CD4-positive, alpha-beta T cell treated with Interleukin-17A for 1 hour (primary cell): ENCODE data around the gene CROCC2.

Experiments used
- DNase-seq: peaks from one replicate; pipeline ENCODE4 v3.0.0-alpha.2; 2020

CROCC2 gene

GRCh38 chr2:241003369-241003768, 97.2 kb downstream of the CROCC2 start:
- DNase-seq: no peak

GRCh38 chr2:241003830-241004564, 97.9 kb downstream of the CROCC2 start:
- no peak for DNase-seq

GRCh38 chr2:241005569-241005968, 99.4 kb downstream of the CROCC2 start:
- DNase-seq: no peak

- no peak for DNase-seq
Observed at GRCh38 chr2:241006412-241006811, 100.3 kb downstream of the CROCC2 start.

- no peak for DNase-seq
Observed at GRCh38 chr2:241007111-241007510, 101.0 kb downstream of the CROCC2 start.

GRCh38 chr2:241007880-241008710, 102.0 kb downstream of the CROCC2 start:
- no peak for DNase-seq

GRCh38 chr2:241008711-241009121, 102.6 kb downstream of the CROCC2 start:
- DNase-seq: no peak

- no peak for DNase-seq
Observed at GRCh38 chr2:241009191-241009590, 103.1 kb downstream of the CROCC2 start.

GRCh38 chr2:241009601-241010530, 103.7 kb downstream of the CROCC2 start:
- DNase-seq: peak; percentile 33

- DNase-seq: no peak
Observed at GRCh38 chr2:241010531-241011295, 104.6 kb downstream of the CROCC2 start.

- no peak for DNase-seq
Observed at GRCh38 chr2:241011296-241011600, 105.1 kb downstream of the CROCC2 start.

GRCh38 chr2:241011751-241012510, 105.8 kb downstream of the CROCC2 start:
- no peak for DNase-seq

GRCh38 chr2:241014224-241014623, 108.1 kb downstream of the CROCC2 start:
- no peak for DNase-seq

GRCh38 chr2:241014764-241015163, 108.6 kb downstream of the CROCC2 start:
- DNase-seq: no peak

- no peak for DNase-seq
Observed at GRCh38 chr2:241015439-241015838, 109.3 kb downstream of the CROCC2 start.

- no peak for DNase-seq
Observed at GRCh38 chr2:241017228-241017940, 111.2 kb downstream of the CROCC2 start.

- DNase-seq: no peak
Observed at GRCh38 chr2:241018051-241018891, 112.1 kb downstream of the CROCC2 start.

- no peak for DNase-seq
Observed at GRCh38 chr2:241019441-241020139, 113.5 kb downstream of the CROCC2 start.

GRCh38 chr2:241020201-241020600, 114.1 kb downstream of the CROCC2 start:
- DNase-seq: no peak
